ENCODE data around the gene R3HDM4. TPM values are rescaled to one million over a fixed set of nuclear protein-coding genes. Genes with fewer than 3 reads are reported as not detected.

Gene R3HDM4
- total RNA-seq, 1 donor from 2014 or later, result 35.8 TPM

DNA sequence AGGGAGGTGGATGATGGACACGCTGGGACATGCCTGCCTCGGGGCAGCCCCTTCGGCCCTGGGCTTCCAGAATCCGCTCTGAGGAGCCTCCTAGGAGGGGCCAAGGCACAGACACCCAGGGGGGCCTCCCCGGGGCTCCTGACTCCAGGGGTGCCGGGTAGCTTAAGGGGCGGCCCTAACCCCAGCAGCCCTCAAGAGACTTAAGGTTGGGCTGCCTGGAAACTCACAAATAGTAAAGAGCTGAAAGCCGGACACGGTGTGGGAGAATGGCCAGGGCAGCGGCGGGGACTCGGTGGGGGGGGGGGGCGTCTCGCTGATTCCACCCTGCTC lies 20.5 kb upstream of the R3HDM4 start:
- Histone ChIP-seq H3K36me3 (ENCODE audit: control insufficient read depth, insufficient read depth, low read length) (peaks cover 3% of the 10 kb centered on the region), H3K4me3 (ENCODE audit: low read depth, low read length) (no peak overlapping the region), H3K27me3 (ENCODE audit: control insufficient read depth, insufficient read depth, low read length) (no peaks in the 10 kb centered on the region)
- DNase-seq (ENCODE audit: low read depth), result no peak
- no peak for FAIRE-seq
- TF ChIP-seq, protein P1, sequence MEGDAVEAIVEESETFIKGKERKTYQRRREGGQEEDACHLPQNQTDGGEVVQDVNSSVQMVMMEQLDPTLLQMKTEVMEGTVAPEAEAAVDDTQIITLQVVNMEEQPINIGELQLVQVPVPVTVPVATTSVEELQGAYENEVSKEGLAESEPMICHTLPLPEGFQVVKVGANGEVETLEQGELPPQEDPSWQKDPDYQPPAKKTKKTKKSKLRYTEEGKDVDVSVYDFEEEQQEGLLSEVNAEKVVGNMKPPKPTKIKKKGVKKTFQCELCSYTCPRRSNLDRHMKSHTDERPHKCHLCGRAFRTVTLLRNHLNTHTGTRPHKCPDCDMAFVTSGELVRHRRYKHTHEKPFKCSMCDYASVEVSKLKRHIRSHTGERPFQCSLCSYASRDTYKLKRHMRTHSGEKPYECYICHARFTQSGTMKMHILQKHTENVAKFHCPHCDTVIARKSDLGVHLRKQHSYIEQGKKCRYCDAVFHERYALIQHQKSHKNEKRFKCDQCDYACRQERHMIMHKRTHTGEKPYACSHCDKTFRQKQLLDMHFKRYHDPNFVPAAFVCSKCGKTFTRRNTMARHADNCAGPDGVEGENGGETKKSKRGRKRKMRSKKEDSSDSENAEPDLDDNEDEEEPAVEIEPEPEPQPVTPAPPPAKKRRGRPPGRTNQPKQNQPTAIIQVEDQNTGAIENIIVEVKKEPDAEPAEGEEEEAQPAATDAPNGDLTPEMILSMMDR (IDR thresholded peaks at IDR 0.05; ENCODE audit: insufficient read depth, low read length, severe bottlenecking), result no peak

DNA sequence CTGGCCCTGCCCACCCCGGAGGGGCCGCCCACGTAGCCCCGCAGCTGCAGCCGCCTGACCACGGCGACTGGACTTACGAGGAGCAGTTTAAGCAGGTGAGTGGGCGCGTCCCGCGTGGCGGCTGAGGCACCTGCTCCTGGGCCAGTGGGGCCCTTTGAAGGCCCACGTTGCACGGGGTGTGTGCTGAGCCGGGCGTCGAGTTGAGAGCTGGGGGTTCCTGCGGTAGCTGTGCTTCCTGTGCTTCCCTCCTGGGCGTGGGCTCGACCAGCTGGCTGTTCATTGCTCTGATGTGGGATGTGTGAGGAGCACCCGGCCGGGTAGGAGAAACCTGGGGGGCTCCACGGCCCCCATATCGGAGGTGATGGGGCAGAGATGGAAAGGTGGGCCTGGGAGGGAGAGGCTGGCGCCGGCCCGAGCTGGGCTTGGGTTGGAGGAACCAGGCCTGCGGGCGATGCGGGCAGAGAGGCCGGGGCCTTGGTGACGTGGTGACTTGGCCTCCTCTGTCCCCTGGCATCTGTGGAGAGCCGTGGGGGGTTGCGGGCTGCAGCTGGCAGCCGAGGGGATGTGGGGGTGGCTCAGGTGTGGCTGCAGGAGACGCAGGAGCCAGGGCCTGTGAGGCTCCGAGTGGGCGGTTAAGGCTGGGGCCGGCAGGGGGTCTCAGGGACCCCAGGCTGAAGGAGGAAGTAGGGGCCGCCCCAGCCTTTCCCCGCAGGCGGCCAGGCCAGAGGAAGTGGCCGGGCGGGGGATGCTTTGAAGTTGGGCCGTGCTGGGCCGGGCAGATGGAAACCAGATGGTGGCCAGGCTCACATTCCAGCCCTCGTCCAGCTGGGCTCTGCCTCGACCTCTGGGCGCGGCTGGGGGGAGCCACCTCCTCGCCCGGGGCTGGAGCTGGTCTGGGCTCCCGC lies 19.9 kb upstream of the R3HDM4 start:
- TF ChIP-seq, protein P1 (IDR thresholded peaks at IDR 0.05; ENCODE audit: insufficient read depth, low read length, severe bottlenecking), result no peak
- Histone ChIP-seq H3K27me3 (ENCODE audit: control insufficient read depth, insufficient read depth, low read length) (no peaks in the 10 kb centered on the region), H3K4me3 (ENCODE audit: low read depth, low read length) (no peak overlapping the region), H3K36me3 (ENCODE audit: control insufficient read depth, insufficient read depth, low read length) (peaks cover 3% of the 10 kb centered on the region)
- FAIRE-seq (no peak), DNase-seq (ENCODE audit: low read depth) (no peak)

DNA sequence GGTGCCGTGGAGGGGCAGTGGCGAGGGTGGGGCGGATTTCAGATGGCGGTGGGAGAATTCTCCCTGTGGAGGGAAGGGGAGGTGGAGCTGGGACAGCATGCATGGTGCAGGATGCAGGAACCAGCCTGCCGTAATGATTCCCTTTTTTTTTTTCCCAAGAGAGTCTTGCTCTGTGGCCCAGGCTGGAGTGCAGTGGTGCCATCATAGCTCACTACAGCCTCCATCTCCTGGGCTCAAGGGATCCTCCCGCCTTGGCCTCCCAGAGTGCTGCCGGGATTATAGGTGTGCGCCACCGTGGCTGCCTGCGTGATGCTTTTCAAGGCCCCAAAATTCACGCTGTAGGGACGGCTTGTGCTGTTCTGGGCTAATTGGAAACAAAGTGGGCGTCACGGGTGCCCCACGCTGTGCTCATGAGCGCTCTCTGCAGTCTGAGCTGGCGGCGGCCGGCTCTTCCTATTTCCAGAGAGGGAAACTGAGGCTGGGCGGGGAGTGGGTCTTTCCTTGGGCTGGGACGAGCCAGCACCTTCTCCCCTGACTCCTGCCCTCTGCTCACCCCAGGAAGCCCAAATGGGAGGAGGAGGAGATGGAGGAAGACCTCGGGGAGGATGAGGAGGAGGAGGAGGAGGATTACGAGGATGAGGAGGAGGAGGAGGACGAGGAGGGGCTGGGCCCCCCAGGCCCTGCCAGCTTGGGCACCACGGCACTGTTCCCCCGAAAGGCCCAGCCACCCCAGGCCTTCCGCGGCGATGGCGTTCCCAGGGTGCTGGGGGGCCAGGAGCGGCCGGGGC lies 19.0 kb upstream of the R3HDM4 start:
- FAIRE-seq, result no peak
- Histone ChIP-seq H3K36me3 (ENCODE audit: control insufficient read depth, insufficient read depth, low read length) (peaks cover 3% of the 10 kb centered on the region), H3K4me3 (ENCODE audit: low read depth, low read length) (no peak overlapping the region), H3K27me3 (ENCODE audit: control insufficient read depth, insufficient read depth, low read length) (no peaks in the 10 kb centered on the region)
- TF ChIP-seq, protein P1 (IDR thresholded peaks at IDR 0.05; ENCODE audit: insufficient read depth, low read length, severe bottlenecking), result no peak
- no peak for DNase-seq (ENCODE audit: low read depth)

DNA sequence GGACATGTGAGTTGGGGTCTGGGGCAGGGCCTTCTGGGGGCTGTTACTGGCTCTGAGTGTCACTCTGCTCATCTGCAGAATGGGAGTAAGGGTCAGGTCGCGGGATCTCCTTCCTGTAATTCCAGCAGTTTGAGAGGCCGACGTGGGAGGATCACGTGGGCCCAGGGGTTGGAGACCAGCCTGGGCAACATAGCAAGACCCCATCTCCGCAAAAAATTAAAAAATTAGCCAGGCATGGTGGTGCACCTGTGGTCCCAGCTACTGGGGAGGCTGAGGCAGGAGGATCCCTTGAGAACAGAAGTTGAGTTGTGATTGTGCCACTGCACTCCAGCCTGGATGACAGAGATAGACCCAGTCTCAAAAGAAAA lies 16.9 kb upstream of the R3HDM4 start:
- Histone ChIP-seq H3K4me3 (ENCODE audit: low read depth, low read length) (no peak overlapping the region), H3K36me3 (ENCODE audit: control insufficient read depth, insufficient read depth, low read length) (peaks cover 3% of the 10 kb centered on the region), H3K27me3 (ENCODE audit: control insufficient read depth, insufficient read depth, low read length) (no peaks in the 10 kb centered on the region)
- DNase-seq (ENCODE audit: low read depth), result no peak
- FAIRE-seq, result no peak
- TF ChIP-seq, protein P1 (IDR thresholded peaks at IDR 0.05; ENCODE audit: insufficient read depth, low read length, severe bottlenecking), result no peak

DNA sequence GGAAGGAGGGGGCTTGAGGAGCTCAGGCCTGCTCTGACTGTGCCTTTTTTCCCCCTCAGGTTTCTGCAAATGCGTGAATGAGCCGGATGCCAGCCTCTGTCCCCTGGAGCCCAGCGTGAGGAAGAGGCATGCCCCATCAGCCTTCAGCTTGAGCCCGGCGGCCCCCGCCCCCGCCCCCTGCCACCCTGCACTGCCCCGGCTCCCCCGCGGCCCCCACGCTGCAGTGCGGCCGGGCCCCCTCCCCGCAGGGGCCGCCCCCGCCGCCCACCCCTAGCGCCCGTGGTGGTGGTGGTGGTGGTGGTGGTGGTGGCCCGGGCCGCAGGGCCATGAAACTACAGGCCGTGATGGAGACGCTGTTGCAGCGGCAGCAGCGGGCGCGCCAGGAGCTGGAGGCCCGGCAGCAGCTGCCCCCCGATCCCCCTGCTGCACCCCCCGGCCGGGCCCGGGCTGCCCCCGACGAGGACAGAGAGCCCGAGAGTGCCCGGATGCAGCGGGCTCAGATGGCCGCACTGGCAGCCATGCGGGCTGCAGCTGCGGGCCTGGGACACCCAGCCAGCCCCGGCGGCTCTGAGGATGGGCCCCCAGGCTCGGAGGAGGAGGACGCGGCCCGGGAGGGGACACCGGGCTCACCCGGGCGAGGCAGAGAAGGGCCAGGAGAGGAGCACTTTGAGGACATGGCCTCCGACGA lies 16.3 kb upstream of the R3HDM4 start:
- DNase-seq (ENCODE audit: low read depth) (no peak), FAIRE-seq (no peak)
- TF ChIP-seq, protein P1 (IDR thresholded peaks at IDR 0.05; ENCODE audit: insufficient read depth, low read length, severe bottlenecking), result no peak
- Histone ChIP-seq H3K36me3 (ENCODE audit: control insufficient read depth, insufficient read depth, low read length) (peaks cover 3% of the 10 kb centered on the region), H3K27me3 (ENCODE audit: control insufficient read depth, insufficient read depth, low read length) (no peaks in the 10 kb centered on the region), H3K4me3 (ENCODE audit: low read depth, low read length) (no peak overlapping the region)
